ENCODE measurements around the gene SUCNR1.
"Not testable (repeated sequence)": the region's sequence is repeated elsewhere in the genome, so short reads cannot be mapped to it uniquely, and the experiment has no call there.

Gene SUCNR1

GRCh38 chr3:151871639-151872468 lies 1.6 kb upstream of the SUCNR1 start:
- DNase-seq: peak in 3 of 56 donors; percentile 8 to 28 (median 10)

- DNase-seq: not testable (repeated sequence)
These were observed 636 bp downstream of the SUCNR1 start for GRCh38 chr3:151874079-151874478.

- no peak for DNase-seq
These were observed 2.3 kb downstream of the SUCNR1 start for GRCh38 chr3:151875759-151876158.

- DNase-seq: no peak
These were observed 3.8 kb downstream of the SUCNR1 start for GRCh38 chr3:151877269-151877668.

- no peak for DNase-seq
These were observed 5.0 kb downstream of the SUCNR1 start for GRCh38 chr3:151878465-151878864.

- no peak for DNase-seq
These were observed 5.6 kb downstream of the SUCNR1 start for GRCh38 chr3:151879037-151879436.

- no peak for DNase-seq
These were observed 6.4 kb downstream of the SUCNR1 start for GRCh38 chr3:151879679-151880415.

GRCh38 chr3:151880416-151880690 lies 6.9 kb downstream of the SUCNR1 start:
- DNase-seq: no peak

- no peak for DNase-seq
These were observed 7.7 kb downstream of the SUCNR1 start for GRCh38 chr3:151881137-151881536.

- DNase-seq: not testable (repeated sequence)
These were observed 12.0 kb downstream of the SUCNR1 start for GRCh38 chr3:151885397-151885796.

- DNase-seq: not testable (repeated sequence)
These were observed 14.2 kb downstream of the SUCNR1 start for GRCh38 chr3:151887450-151888211.

GRCh38 chr3:151890721-151891141 lies 17.3 kb downstream of the SUCNR1 start:
- DNase-seq: no peak

- no peak for DNase-seq
These were observed 18.3 kb downstream of the SUCNR1 start for GRCh38 chr3:151891721-151892120.

- DNase-seq: no peak
These were observed 20.8 kb downstream of the SUCNR1 start for GRCh38 chr3:151894219-151894618.

GRCh38 chr3:151895478-151896241 lies 22.2 kb downstream of the SUCNR1 start:
- no peak for DNase-seq

- DNase-seq: no peak
These were observed 23.0 kb downstream of the SUCNR1 start for GRCh38 chr3:151896246-151897012.

- not testable (repeated sequence) for DNase-seq
These were observed 24.7 kb downstream of the SUCNR1 start for GRCh38 chr3:151898121-151898520.

- DNase-seq: not testable (repeated sequence)
These were observed 25.3 kb downstream of the SUCNR1 start for GRCh38 chr3:151898564-151899261.

- DNase-seq: no peak
These were observed 26.6 kb downstream of the SUCNR1 start for GRCh38 chr3:151899996-151900395.

- DNase-seq: no peak
These were observed 27.0 kb downstream of the SUCNR1 start for GRCh38 chr3:151900460-151900859.

Measured in amygdala (tissue), 56 donors.